Thoracic aorta (tissue), 2 donors: Measurements from ENCODE around the gene DOCK7. TPM values are rescaled to one million over a fixed set of nuclear protein-coding genes. Genes with fewer than 3 reads are reported as not detected.

ENCODE experiments used
- ATAC-seq: fragments of 150-250 bp; one replicate; pipeline ENCODE4 v1.8.0; 2017; ENCODE audit warnings: low read depth; ENCODE audit not compliant: insufficient number of reproducible peaks, low FRiP score
- DNase-seq: peaks from one replicate; pipeline ENCODE4 v3.0.0-alpha.2; 2020; ENCODE audit warnings: low spot score
- H3K27ac ChIP-seq, 2 donors: fragments of 200-600 bp; sonication (generic); 1 replicate in 1 of 2; 2 replicates in 1 of 2; pipeline ENCODE4 v1.5.1; 2016; ENCODE audit warnings: mild to moderate bottlenecking in 2 of 2, moderate library complexity in 2 of 2
- H3K27me3 ChIP-seq: fragments of 200-600 bp; sonication (generic); replicated peaks from 2 replicates; pipeline ENCODE4 v1.6.0; 2016; ENCODE audit warnings: mild to moderate bottlenecking; ENCODE audit not compliant: insufficient read depth
- H3K36me3 ChIP-seq: fragments of 200-600 bp; sonication (generic); one replicate; pipeline ENCODE4 v1.5.1; 2016
- H3K4me1 ChIP-seq, 2 donors: fragments of 200-600 bp; sonication (generic); 1 replicate in 1 of 2; 2 replicates in 1 of 2; pipeline versions ENCODE4 v1.5.1 to v1.6.0; 2016; ENCODE audit warnings: low read depth in 2 of 2, mild to moderate bottlenecking in 1 of 2; ENCODE audit not compliant: control insufficient read depth in 1 of 2
- H3K4me3 ChIP-seq: fragments of 200-600 bp; sonication (generic); 2 replicates; pipeline ENCODE4 v1.5.1; 2016; ENCODE audit warnings: mild to moderate bottlenecking
- H3K9me3 ChIP-seq: fragments of 200-600 bp; sonication (generic); 2 replicates; pipeline ENCODE4 v1.5.1; 2016
- total RNA-seq, 2 donors: library from RNA; depleted of rRNA; stranded (reverse); fragments of >200 nt; gene quantifications; one replicate each; pipeline versions ENCODE4 v1.1.0 to v1.2.3, GENCODE V29; 2016
- TF ChIP-seq, protein P1 (sequence below): fragments of 200-600 bp; sonication (generic); IDR thresholded peaks from one replicate; pipeline ENCODE4 v1.5.1; 2019; ENCODE audit warnings: antibody characterized with exemption

Gene DOCK7
- total RNA-seq, 2 donors from 2014 or later, result 52.7 to 75.7 TPM

DNA sequence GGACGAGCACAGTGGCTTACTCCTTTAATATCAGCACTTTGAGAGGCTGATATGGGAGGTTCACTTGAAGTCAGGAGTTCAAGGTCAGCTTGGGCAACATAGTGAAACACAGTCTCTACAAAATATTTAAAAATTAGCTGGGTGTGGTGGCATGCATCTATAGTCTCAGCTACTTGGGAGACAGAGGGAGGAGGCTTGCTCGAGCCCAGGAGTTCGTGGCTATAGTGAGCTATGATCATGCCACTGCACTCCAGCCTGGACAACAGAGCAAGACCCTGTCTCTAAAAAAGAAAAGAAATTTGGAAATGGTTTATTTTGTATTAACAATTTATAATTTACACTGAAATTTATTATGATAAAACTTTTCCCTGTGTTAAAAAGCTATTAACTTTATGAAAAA, 92.5 kb downstream of the DOCK7 start:
- H3K36me3 ChIP-seq, result no peaks in the 10 kb centered on the region
- H3K4me1 ChIP-seq, result peaks cover 24 to 39% of the 10 kb centered on the region in 2 donors
- DNase-seq, result no peak
- ATAC-seq, result no peak
- no peaks in the 10 kb centered on the region for H3K27me3 ChIP-seq
- H3K4me3 ChIP-seq, result no peak overlapping the region
- no peaks in the 10 kb centered on the region for H3K9me3 ChIP-seq
- TF ChIP-seq, protein P1, sequence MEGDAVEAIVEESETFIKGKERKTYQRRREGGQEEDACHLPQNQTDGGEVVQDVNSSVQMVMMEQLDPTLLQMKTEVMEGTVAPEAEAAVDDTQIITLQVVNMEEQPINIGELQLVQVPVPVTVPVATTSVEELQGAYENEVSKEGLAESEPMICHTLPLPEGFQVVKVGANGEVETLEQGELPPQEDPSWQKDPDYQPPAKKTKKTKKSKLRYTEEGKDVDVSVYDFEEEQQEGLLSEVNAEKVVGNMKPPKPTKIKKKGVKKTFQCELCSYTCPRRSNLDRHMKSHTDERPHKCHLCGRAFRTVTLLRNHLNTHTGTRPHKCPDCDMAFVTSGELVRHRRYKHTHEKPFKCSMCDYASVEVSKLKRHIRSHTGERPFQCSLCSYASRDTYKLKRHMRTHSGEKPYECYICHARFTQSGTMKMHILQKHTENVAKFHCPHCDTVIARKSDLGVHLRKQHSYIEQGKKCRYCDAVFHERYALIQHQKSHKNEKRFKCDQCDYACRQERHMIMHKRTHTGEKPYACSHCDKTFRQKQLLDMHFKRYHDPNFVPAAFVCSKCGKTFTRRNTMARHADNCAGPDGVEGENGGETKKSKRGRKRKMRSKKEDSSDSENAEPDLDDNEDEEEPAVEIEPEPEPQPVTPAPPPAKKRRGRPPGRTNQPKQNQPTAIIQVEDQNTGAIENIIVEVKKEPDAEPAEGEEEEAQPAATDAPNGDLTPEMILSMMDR, result no peak
- H3K27ac ChIP-seq, result no peak overlapping the region

DNA sequence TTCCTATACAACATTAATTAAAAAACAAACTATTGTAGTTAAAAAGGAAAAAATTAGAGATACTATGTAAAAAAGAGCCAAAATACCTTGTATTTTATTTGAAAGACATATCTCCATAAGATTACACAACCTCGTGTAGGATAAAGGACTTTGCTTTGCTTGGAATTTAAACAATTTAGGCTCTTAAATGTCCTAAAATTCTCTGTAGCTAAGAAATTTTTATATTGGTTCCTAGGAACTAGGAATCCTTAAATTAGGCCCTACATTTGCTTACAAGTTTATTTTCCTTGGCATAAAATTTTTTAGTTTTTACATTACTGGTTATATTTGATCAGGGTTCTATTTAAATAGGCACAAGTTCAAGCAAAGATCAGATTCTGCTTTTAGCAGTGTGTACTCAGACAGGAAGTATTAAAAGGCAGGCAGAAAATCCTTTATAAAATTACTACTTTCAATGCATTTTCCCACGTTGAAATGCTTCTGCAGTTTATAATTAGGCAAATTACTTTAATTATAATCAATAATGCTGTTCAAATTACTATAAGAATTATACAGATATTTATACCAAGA, 94.3 kb downstream of the DOCK7 start:
- Histone ChIP-seq H3K4me1 (peaks cover 24 to 39% of the 10 kb centered on the region in 2 donors), H3K4me3 (no peak overlapping the region), H3K27me3 (no peaks in the 10 kb centered on the region), H3K27ac (peak overlapping the region; percentile 23 to 31), H3K9me3 (no peaks in the 10 kb centered on the region), H3K36me3 (no peaks in the 10 kb centered on the region)
- DNase-seq (no peak), ATAC-seq (no peak)
- TF ChIP-seq, protein P1, result no peak

- no peaks in the 10 kb centered on the region for H3K9me3 ChIP-seq
- no peak overlapping the region for H3K4me3 ChIP-seq
- H3K27me3 ChIP-seq, result no peaks in the 10 kb centered on the region
- DNase-seq, result no peak
- TF ChIP-seq, protein P1, result no peak
- H3K4me1 ChIP-seq, result peaks cover 14 to 21% of the 10 kb centered on the region in 2 donors
- H3K36me3 ChIP-seq, result no peaks in the 10 kb centered on the region
- H3K27ac ChIP-seq, result no peak overlapping the region
- no peak for ATAC-seq
These were observed 97.2 kb downstream of the DOCK7 start for GRCh38 chr1:62590970-62591368.

GRCh38 chr1:62590255-62590969, 97.8 kb downstream of the DOCK7 start:
- Histone ChIP-seq H3K27ac (no peak overlapping the region), H3K36me3 (no peaks in the 10 kb centered on the region), H3K27me3 (no peaks in the 10 kb centered on the region), H3K4me1 (peaks cover 9 to 17% of the 10 kb centered on the region in 2 donors), H3K4me3 (no peak overlapping the region), H3K9me3 (no peaks in the 10 kb centered on the region)
- TF ChIP-seq, protein P1, result no peak
- DNase-seq (no peak), ATAC-seq (no peak)

DNA sequence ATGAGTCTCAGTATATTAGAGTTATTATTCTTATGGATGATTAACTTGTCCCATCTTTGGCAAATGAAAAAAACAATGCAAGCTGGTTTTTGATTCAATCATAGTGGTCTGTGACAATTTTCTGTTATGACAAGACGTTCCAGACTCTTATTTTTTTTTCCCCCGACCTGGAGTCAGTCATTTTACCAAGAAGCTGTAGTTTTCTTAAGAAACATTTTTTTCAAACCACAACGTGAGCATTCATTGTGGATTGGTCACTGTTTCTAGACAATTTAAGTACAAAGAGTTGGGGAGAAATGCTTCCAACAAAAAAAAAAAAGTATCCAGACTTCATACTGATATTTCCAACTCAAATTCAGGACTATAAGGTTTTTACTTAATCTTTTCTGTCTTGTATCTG, 98.9 kb downstream of the DOCK7 start:
- TF ChIP-seq, protein P1, result no peak
- no peak for ATAC-seq
- DNase-seq, result no peak
- Histone ChIP-seq H3K36me3 (peaks cover 4% of the 10 kb centered on the region), H3K4me3 (no peak overlapping the region), H3K9me3 (no peaks in the 10 kb centered on the region), H3K4me1 (peaks cover 8 to 13% of the 10 kb centered on the region in 2 donors), H3K27me3 (no peaks in the 10 kb centered on the region), H3K27ac (no peak overlapping the region)
